WTC11 (cell line): ENCODE measurements around the gene ITFG1. TPM values are rescaled to one million over a fixed set of nuclear protein-coding genes. Genes with fewer than 3 reads are reported as not detected.

ENCODE experiments used
- ATAC-seq: fragments of 200-7000 bp; cut with Tn5 transposase; 2 replicates; pipeline ENCODE4 v1.10.0; 2021; ENCODE audit warnings: mild to moderate bottlenecking, moderate library complexity
- CTCF ChIA-PET: fragments of 300-600 bp; sonication (Branson Sonifier 250); formaldehyde crosslinking; loops from one replicate; lab custom pipeline; 2021; ENCODE audit warnings: antibody characterized with exemption; lab: Charles Lee
- POLR2A ChIA-PET: fragments of 350-600 bp; sonication (Branson Sonifier 250); formaldehyde crosslinking; loops from one replicate; lab custom pipeline; 2021; ENCODE audit warnings: antibody characterized with exemption; lab: Charles Lee
- DNase-seq: peaks from one replicate; pipeline ENCODE4 v3.0.0; 2021; ENCODE audit warnings: low spot score
- H3K27ac Mint-ChIP-seq: 2 replicates; pipeline ENCODE4 v1.8.0; 2021; ENCODE audit warnings: mixed read lengths
- H3K27me3 Mint-ChIP-seq: 2 replicates; pipeline ENCODE4 v1.8.0; 2021; ENCODE audit warnings: low read depth, mild to moderate bottlenecking, moderate library complexity, mixed read lengths
- H3K36me3 Mint-ChIP-seq: 2 replicates; pipeline ENCODE4 v1.8.0; 2021; ENCODE audit warnings: mixed read lengths
- H3K4me1 Mint-ChIP-seq: 2 replicates; pipeline ENCODE4 v1.8.0; 2022; ENCODE audit warnings: mixed read lengths
- H3K4me3 Mint-ChIP-seq: 2 replicates; pipeline ENCODE4 v1.8.0; 2021; ENCODE audit warnings: mild to moderate bottlenecking, moderate library complexity, mixed read lengths
- H3K9me3 Mint-ChIP-seq: 2 replicates; pipeline ENCODE4 v1.8.0; 2021; ENCODE audit warnings: mixed read lengths
- AR ChIP-seq: fragments of 250-450 bp; sonication (Bioruptor Pico); IDR thresholded peaks from 2 replicates; pipeline ENCODE4 v1.9.0; 2021; ENCODE audit warnings: mild to moderate bottlenecking
- ATF3 ChIP-seq: sonication (generic); formaldehyde crosslinking; conservative IDR thresholded peaks from 2 replicates; pipeline ENCODE4 v1.8.1; 2022; ENCODE audit warnings: mild to moderate bottlenecking, missing genetic modification reagents
- E2F1 ChIP-seq: sonication (generic); formaldehyde crosslinking; IDR thresholded peaks from 2 replicates; pipeline ENCODE4 v1.8.0; 2022; ENCODE audit warnings: mild to moderate bottlenecking, missing genetic modification reagents
- E2F5 ChIP-seq: sonication (generic); formaldehyde crosslinking; IDR thresholded peaks from 2 replicates; pipeline ENCODE4 v1.8.1; 2022; ENCODE audit warnings: mild to moderate bottlenecking, moderate library complexity, missing genetic modification reagents
- ERG ChIP-seq: fragments of 250-450 bp; sonication (Bioruptor Pico); IDR thresholded peaks from 2 replicates; pipeline ENCODE4 v1.8.0; 2021; ENCODE audit warnings: mild to moderate bottlenecking
- FOXP1 ChIP-seq: sonication (generic); formaldehyde crosslinking; IDR thresholded peaks from 2 replicates; pipeline ENCODE4 v1.8.0; 2022; ENCODE audit warnings: missing genetic modification reagents, mild to moderate bottlenecking, moderate library complexity, borderline replicate concordance
- HMGA2 ChIP-seq: fragments of 250-450 bp; sonication (Bioruptor Pico); IDR thresholded peaks from 2 replicates; pipeline ENCODE4 v1.4.0; 2021; ENCODE audit warnings: mild to moderate bottlenecking, moderate library complexity
- MAX ChIP-seq: sonication (generic); formaldehyde crosslinking; IDR thresholded peaks from 2 replicates; pipeline ENCODE4 v1.8.0; 2022; ENCODE audit warnings: mild to moderate bottlenecking, missing genetic modification reagents
- NFATC4 ChIP-seq: fragments of 250-450 bp; sonication (Bioruptor Pico); IDR thresholded peaks from 2 replicates; pipeline ENCODE4 v1.9.0; 2021; ENCODE audit warnings: mild to moderate bottlenecking
- RORB ChIP-seq: fragments of 250-450 bp; sonication (Bioruptor Pico); IDR thresholded peaks from 2 replicates; pipeline ENCODE4 v1.9.0; 2021; ENCODE audit warnings: mild to moderate bottlenecking
- SP1 ChIP-seq: sonication (generic); formaldehyde crosslinking; conservative IDR thresholded peaks from 2 replicates; pipeline ENCODE4 v1.8.1; 2022; ENCODE audit warnings: missing genetic modification reagents
- ZBTB43 ChIP-seq: sonication (generic); formaldehyde crosslinking; IDR thresholded peaks from 2 replicates; pipeline ENCODE4 v1.8.1; 2023; ENCODE audit warnings: mild to moderate bottlenecking, missing genetic modification reagents
- ZNF232 ChIP-seq: sonication (generic); formaldehyde crosslinking; IDR thresholded peaks from 2 replicates; pipeline ENCODE4 v1.8.0; 2022; ENCODE audit warnings: mild to moderate bottlenecking, missing genetic modification reagents
- ZNF416 ChIP-seq: fragments of 250-450 bp; sonication (Bioruptor Pico); IDR thresholded peaks from 2 replicates; pipeline ENCODE4 v1.9.0; 2021; ENCODE audit warnings: mild to moderate bottlenecking, inconsistent platforms
- ZNF532 ChIP-seq: fragments of 250-450 bp; sonication (Bioruptor Pico); IDR thresholded peaks from 2 replicates; pipeline ENCODE4 v1.9.0; 2021; ENCODE audit warnings: mild to moderate bottlenecking, borderline replicate concordance
- ZSCAN18 ChIP-seq: fragments of 250-450 bp; sonication (Bioruptor Pico); IDR thresholded peaks from 2 replicates; pipeline ENCODE4 v2.1.2; 2022; ENCODE audit warnings: mild to moderate bottlenecking, moderate library complexity
- total RNA-seq: library from RNA; stranded (reverse); gene quantifications from 3 replicates; pipeline ENCODE4 v1.2.3, GENCODE V29; 2021
- TF ChIP-seq, protein P1 (sequence below): sonication (generic); formaldehyde crosslinking; IDR thresholded peaks from 2 replicates; pipeline ENCODE4 v1.8.1; 2023; ENCODE audit warnings: mild to moderate bottlenecking, missing genetic modification reagents, moderate library complexity

The ITFG1 gene
- total RNA-seq, 1 experiment from 2014 or later, result 21.1 TPM

DNA sequence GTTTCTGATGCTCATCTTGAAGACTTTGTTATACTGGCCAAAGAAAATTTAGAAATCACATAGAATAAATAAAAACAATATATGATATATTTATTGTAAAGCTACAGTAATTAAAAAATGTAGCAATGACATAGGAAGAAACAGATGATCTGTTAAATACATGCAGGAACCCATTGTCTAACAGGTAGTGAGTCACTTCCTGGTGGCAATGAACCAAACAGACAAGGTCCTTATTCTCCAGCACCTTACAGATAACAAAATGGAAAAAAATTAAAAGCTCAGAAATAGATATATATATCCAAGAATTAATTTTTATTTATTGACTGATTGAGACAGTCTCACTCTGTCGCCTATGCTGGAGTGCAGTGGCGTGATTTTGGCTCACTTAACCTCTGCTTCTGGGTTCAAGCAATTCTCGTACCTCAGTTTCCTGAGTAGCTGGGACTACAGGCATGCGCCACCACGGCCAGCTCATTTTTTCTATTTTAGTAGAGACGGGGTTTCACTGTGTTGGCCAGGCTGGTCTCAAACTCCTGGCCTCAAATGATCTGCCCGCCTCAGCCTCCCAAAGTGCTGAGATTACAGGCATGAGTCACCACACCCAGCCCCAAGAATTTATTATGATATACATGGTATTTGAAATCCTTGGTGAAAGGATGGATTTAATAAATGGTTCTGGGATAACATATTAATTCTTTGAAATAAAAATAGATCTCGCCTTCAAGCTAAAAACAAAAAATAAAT lies 324.6 kb downstream of the ITFG1 start:
- Mint-ChIP-seq H3K36me3 (no peaks in the 10 kb centered on the region), H3K9me3 (no peaks in the 10 kb centered on the region), H3K4me3 (no peak overlapping the region), H3K4me1 (peaks cover 13% of the 10 kb centered on the region), H3K27me3 (no peaks in the 10 kb centered on the region), H3K27ac (no peak overlapping the region)
- ChIA-PET CTCF (interaction anchor here (1.4 kb wide), 1 partner anchor 1029 kb away, joined by 3 read pairs; no protein-coding TSS in a partner anchor), POLR2A (interaction anchor here (0.5 kb wide), 1 partner anchor 95 kb away, joined by 3 read pairs; no protein-coding TSS in a partner anchor)
- ATAC-seq, result no peak
- no peak for DNase-seq
- TF ChIP-seq HMGA2 (CRISPR knock-in tag) (no peak), RORB (CRISPR knock-in tag) (no peak), E2F5 (CRISPR knock-in tag) (no peak), ZNF232 (CRISPR knock-in tag) (no peak), SP1 (CRISPR knock-in tag) (no peak), ZBTB43 (no peak), ZNF416 (CRISPR knock-in tag) (no peak), E2F1 (no peak), NFATC4 (CRISPR knock-in tag) (no peak), ZNF532 (no peak), ATF3 (no peak), AR (CRISPR knock-in tag) (no peak), FOXP1 (CRISPR knock-in tag) (no peak), ERG (CRISPR knock-in tag) (no peak), MAX (CRISPR knock-in tag) (no peak), ZSCAN18 (no peak)
- TF ChIP-seq, protein P1, sequence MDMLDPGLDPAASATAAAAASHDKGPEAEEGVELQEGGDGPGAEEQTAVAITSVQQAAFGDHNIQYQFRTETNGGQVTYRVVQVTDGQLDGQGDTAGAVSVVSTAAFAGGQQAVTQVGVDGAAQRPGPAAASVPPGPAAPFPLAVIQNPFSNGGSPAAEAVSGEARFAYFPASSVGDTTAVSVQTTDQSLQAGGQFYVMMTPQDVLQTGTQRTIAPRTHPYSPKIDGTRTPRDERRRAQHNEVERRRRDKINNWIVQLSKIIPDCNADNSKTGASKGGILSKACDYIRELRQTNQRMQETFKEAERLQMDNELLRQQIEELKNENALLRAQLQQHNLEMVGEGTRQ (CRISPR knock-in tag), result no peak
